ENCODE measurements around the gene NINL.

The NINL gene

GRCh38 chr20:25486377-25486776, 99.0 kb downstream of the NINL start:
- peaks cover 9% of the 10 kb centered on the region for H3K36me3 ChIP-seq (ENCODE audit: control insufficient read depth, insufficient read depth, low read length)
- no peak overlapping the region for H4K8ac ChIP-seq (ENCODE audit: low read depth, low read length)
- WGBS (ENCODE audit: extremely low coverage, insufficient coverage, low lambda C conversion rate) = no CpG with 5 or more reads among the region's 9 CpGs
- DNase-seq = no peak
- H3K27ac ChIP-seq (ENCODE audit: low read depth, low read length) = no peak overlapping the region
- H3K79me1 ChIP-seq (ENCODE audit: low read length) = no peaks in the 10 kb centered on the region
- H2AK5ac ChIP-seq (ENCODE audit: low read length) = no peak overlapping the region
- H3K23ac ChIP-seq (ENCODE audit: low read length) = no peak overlapping the region
- H2BK120ac ChIP-seq (ENCODE audit: low read depth, low read length) = no peak overlapping the region
- H2BK5ac ChIP-seq (ENCODE audit: low read length) = no peak overlapping the region
- no peak overlapping the region for H3K4me3 ChIP-seq (ENCODE audit: low read length)
- H3K4ac ChIP-seq (ENCODE audit: low read depth, low read length) = no peak overlapping the region
- H3K56ac ChIP-seq (ENCODE audit: low read length) = no peak overlapping the region
- no peaks in the 10 kb centered on the region for H3K27me3 ChIP-seq (ENCODE audit: insufficient read depth, low read length, poor library complexity)
- no peak overlapping the region for H4K5ac ChIP-seq (ENCODE audit: low read length)
- H3K4me2 ChIP-seq (ENCODE audit: low read length) = no peak overlapping the region
- H3K4me1 ChIP-seq (ENCODE audit: control insufficient read depth, low read depth, low read length) = no peaks in the 10 kb centered on the region
- no peak overlapping the region for H2BK15ac ChIP-seq (replicated peaks; ENCODE audit: low read depth)
- no peak overlapping the region for H3K18ac ChIP-seq (ENCODE audit: low read length)
- H3K9ac ChIP-seq (ENCODE audit: low read length) = no peak overlapping the region
- H3K79me2 ChIP-seq (ENCODE audit: control insufficient read depth, insufficient read depth, low read length) = no peaks in the 10 kb centered on the region

- Histone ChIP-seq H2BK120ac (ENCODE audit: low read depth, low read length) (no peak overlapping the region), H4K5ac (ENCODE audit: low read length) (no peak overlapping the region), H3K23ac (ENCODE audit: low read length) (no peak overlapping the region), H3K9ac (ENCODE audit: low read length) (no peak overlapping the region), H3K56ac (ENCODE audit: low read length) (no peak overlapping the region), H3K4me3 (ENCODE audit: low read length) (no peak overlapping the region), H3K79me2 (ENCODE audit: control insufficient read depth, insufficient read depth, low read length) (no peaks in the 10 kb centered on the region), H3K27me3 (ENCODE audit: insufficient read depth, low read length, poor library complexity) (no peaks in the 10 kb centered on the region), H2AK5ac (ENCODE audit: low read length) (no peak overlapping the region), H3K79me1 (ENCODE audit: low read length) (no peaks in the 10 kb centered on the region), H3K4me2 (ENCODE audit: low read length) (no peak overlapping the region), H2BK5ac (ENCODE audit: low read length) (no peak overlapping the region), H2BK15ac (replicated peaks; ENCODE audit: low read depth) (no peak overlapping the region), H4K8ac (ENCODE audit: low read depth, low read length) (no peak overlapping the region), H3K18ac (ENCODE audit: low read length) (no peak overlapping the region), H3K36me3 (ENCODE audit: control insufficient read depth, insufficient read depth, low read length) (peaks cover 9% of the 10 kb centered on the region), H3K4ac (ENCODE audit: low read depth, low read length) (no peak overlapping the region), H3K4me1 (ENCODE audit: control insufficient read depth, low read depth, low read length) (no peaks in the 10 kb centered on the region), H3K27ac (ENCODE audit: low read depth, low read length) (no peak overlapping the region)
- WGBS (ENCODE audit: extremely low coverage, insufficient coverage, low lambda C conversion rate) = no CpG with 5 or more reads among the region's 2 CpGs
- DNase-seq = no peak
Observed at GRCh38 chr20:25485872-25486271, 99.5 kb downstream of the NINL start.

GRCh38 chr20:25484911-25485511, 100.3 kb downstream of the NINL start:
- Histone ChIP-seq H3K36me3 (ENCODE audit: control insufficient read depth, insufficient read depth, low read length) (peaks cover 9% of the 10 kb centered on the region), H2BK5ac (ENCODE audit: low read length) (no peak overlapping the region), H2BK15ac (replicated peaks; ENCODE audit: low read depth) (no peak overlapping the region), H3K4me2 (ENCODE audit: low read length) (no peak overlapping the region), H4K8ac (ENCODE audit: low read depth, low read length) (no peak overlapping the region), H3K56ac (ENCODE audit: low read length) (no peak overlapping the region), H3K18ac (ENCODE audit: low read length) (no peak overlapping the region), H3K27ac (ENCODE audit: low read depth, low read length) (no peak overlapping the region), H4K5ac (ENCODE audit: low read length) (no peak overlapping the region), H3K27me3 (ENCODE audit: insufficient read depth, low read length, poor library complexity) (no peaks in the 10 kb centered on the region), H2AK5ac (ENCODE audit: low read length) (no peak overlapping the region), H3K79me2 (ENCODE audit: control insufficient read depth, insufficient read depth, low read length) (no peaks in the 10 kb centered on the region), H3K4ac (ENCODE audit: low read depth, low read length) (no peak overlapping the region), H3K79me1 (ENCODE audit: low read length) (no peaks in the 10 kb centered on the region), H2BK120ac (ENCODE audit: low read depth, low read length) (no peak overlapping the region), H3K9ac (ENCODE audit: low read length) (no peak overlapping the region), H3K4me1 (ENCODE audit: control insufficient read depth, low read depth, low read length) (no peaks in the 10 kb centered on the region), H3K23ac (ENCODE audit: low read length) (no peak overlapping the region), H3K4me3 (ENCODE audit: low read length) (no peak overlapping the region)
- DNase-seq = no peak
- WGBS (ENCODE audit: extremely low coverage, insufficient coverage, low lambda C conversion rate) = no CpG with 5 or more reads among the region's 12 CpGs

GRCh38 chr20:25484224-25484846, 101.0 kb downstream of the NINL start:
- H3K56ac ChIP-seq (ENCODE audit: low read length) = no peak overlapping the region
- no peak overlapping the region for H4K5ac ChIP-seq (ENCODE audit: low read length)
- WGBS (ENCODE audit: extremely low coverage, insufficient coverage, low lambda C conversion rate) = no CpG with 5 or more reads among the region's 9 CpGs
- H3K4me2 ChIP-seq (ENCODE audit: low read length) = no peak overlapping the region
- DNase-seq = peak; percentile 11
- no peak overlapping the region for H3K4me3 ChIP-seq (ENCODE audit: low read length)
- no peak overlapping the region for H3K27ac ChIP-seq (ENCODE audit: low read depth, low read length)
- no peaks in the 10 kb centered on the region for H3K79me1 ChIP-seq (ENCODE audit: low read length)
- H3K27me3 ChIP-seq (ENCODE audit: insufficient read depth, low read length, poor library complexity) = no peaks in the 10 kb centered on the region
- H3K23ac ChIP-seq (ENCODE audit: low read length) = no peak overlapping the region
- H3K18ac ChIP-seq (ENCODE audit: low read length) = no peak overlapping the region
- H3K79me2 ChIP-seq (ENCODE audit: control insufficient read depth, insufficient read depth, low read length) = no peaks in the 10 kb centered on the region
- H4K8ac ChIP-seq (ENCODE audit: low read depth, low read length) = no peak overlapping the region
- H2AK5ac ChIP-seq (ENCODE audit: low read length) = no peak overlapping the region
- no peak overlapping the region for H2BK5ac ChIP-seq (ENCODE audit: low read length)
- H3K36me3 ChIP-seq (ENCODE audit: control insufficient read depth, insufficient read depth, low read length) = peaks cover 9% of the 10 kb centered on the region
- H3K9ac ChIP-seq (ENCODE audit: low read length) = no peak overlapping the region
- H3K4ac ChIP-seq (ENCODE audit: low read depth, low read length) = no peak overlapping the region
- no peak overlapping the region for H2BK120ac ChIP-seq (ENCODE audit: low read depth, low read length)
- no peak overlapping the region for H2BK15ac ChIP-seq (replicated peaks; ENCODE audit: low read depth)
- H3K4me1 ChIP-seq (ENCODE audit: control insufficient read depth, low read depth, low read length) = no peaks in the 10 kb centered on the region

GRCh38 chr20:25483431-25484132, 101.7 kb downstream of the NINL start:
- no peaks in the 10 kb centered on the region for H3K4me1 ChIP-seq (ENCODE audit: control insufficient read depth, low read depth, low read length)
- no peak overlapping the region for H3K9ac ChIP-seq (ENCODE audit: low read length)
- no peak overlapping the region for H3K23ac ChIP-seq (ENCODE audit: low read length)
- H3K4me2 ChIP-seq (ENCODE audit: low read length) = no peak overlapping the region
- no peak overlapping the region for H3K27ac ChIP-seq (ENCODE audit: low read depth, low read length)
- H2BK15ac ChIP-seq (replicated peaks; ENCODE audit: low read depth) = no peak overlapping the region
- no peaks in the 10 kb centered on the region for H3K27me3 ChIP-seq (ENCODE audit: insufficient read depth, low read length, poor library complexity)
- H3K79me1 ChIP-seq (ENCODE audit: low read length) = no peaks in the 10 kb centered on the region
- no peak overlapping the region for H3K4ac ChIP-seq (ENCODE audit: low read depth, low read length)
- no peak overlapping the region for H4K5ac ChIP-seq (ENCODE audit: low read length)
- H3K56ac ChIP-seq (ENCODE audit: low read length) = no peak overlapping the region
- H2BK5ac ChIP-seq (ENCODE audit: low read length) = no peak overlapping the region
- DNase-seq = no peak
- H3K79me2 ChIP-seq (ENCODE audit: control insufficient read depth, insufficient read depth, low read length) = no peaks in the 10 kb centered on the region
- H2AK5ac ChIP-seq (ENCODE audit: low read length) = no peak overlapping the region
- H2BK120ac ChIP-seq (ENCODE audit: low read depth, low read length) = no peak overlapping the region
- H3K36me3 ChIP-seq (ENCODE audit: control insufficient read depth, insufficient read depth, low read length) = peaks cover 10% of the 10 kb centered on the region
- no peak overlapping the region for H3K4me3 ChIP-seq (ENCODE audit: low read length)
- no peak overlapping the region for H4K8ac ChIP-seq (ENCODE audit: low read depth, low read length)
- WGBS (ENCODE audit: extremely low coverage, insufficient coverage, low lambda C conversion rate) = no CpG with 5 or more reads among the region's 14 CpGs
- no peak overlapping the region for H3K18ac ChIP-seq (ENCODE audit: low read length)

Measured in mesendoderm (in vitro differentiated cells).